Uterus (tissue), 2 donors: ENCODE measurements around the gene C1orf210.

Experiments
- CTCF ChIP-seq, 4 experiments: fragments of 200-600 bp in 2 of 4; fragments of 450-650 bp in 2 of 4; sonication (generic) in 2 of 4; IDR thresholded peaks; one replicate each; pipeline ENCODE4 v1.5.1; 2016 to 2019; ENCODE audit warnings: antibody characterized with exemption in 4 of 4, mild to moderate bottlenecking in 2 of 4, moderate library complexity in 1 of 4
- POLR2A ChIP-seq, 2 donors: fragments of 450-650 bp; IDR thresholded peaks; one replicate each; pipeline ENCODE4 v1.6.1; 2016; ENCODE audit warnings: antibody characterized with exemption in 2 of 2, mild to moderate bottlenecking in 1 of 2, moderate library complexity in 1 of 2

- TF ChIP-seq CTCF (IDR thresholded peaks at IDR 0.05): no peak
- TF ChIP-seq POLR2A (IDR thresholded peaks at IDR 0.05): no peak
Observed at GRCh38 chr1:43237121-43237520, 48.3 kb downstream of the C1orf210 start.
